HG02981 (cell line): ENCODE results near the gene SETD6.

Experiments used
- ATAC-seq: cut with Tn5 transposase; IDR thresholded peaks from one replicate; pipeline ENCODE4 v1.9.1; 2021; ENCODE audit warnings: mild to moderate bottlenecking, moderate library complexity; ENCODE audit not compliant: unreplicated experiment

SETD6 gene

GRCh38 chr16:58507963-58508670 is 7.2 kb upstream of the SETD6 start:
- no peak for ATAC-seq

- no peak for ATAC-seq
These were observed 6.6 kb upstream of the SETD6 start for GRCh38 chr16:58508671-58509251.

GRCh38 chr16:58509256-58510096 is 5.8 kb upstream of the SETD6 start:
- ATAC-seq, result no peak

- no peak for ATAC-seq
These were observed 5.1 kb upstream of the SETD6 start for GRCh38 chr16:58510097-58510775.

GRCh38 chr16:58510776-58511628 is 4.3 kb upstream of the SETD6 start:
- ATAC-seq, result no peak

GRCh38 chr16:58511933-58512815 is 3.1 kb upstream of the SETD6 start:
- ATAC-seq, result peak; percentile 33

- no peak for ATAC-seq
These were observed 1.4 kb upstream of the SETD6 start for GRCh38 chr16:58513874-58514273.

- peak; percentile 27 for ATAC-seq
These were observed 802 bp downstream of the SETD6 start for GRCh38 chr16:58515871-58516767.

GRCh38 chr16:58516768-58517107 is 1.4 kb downstream of the SETD6 start:
- ATAC-seq, result no peak

GRCh38 chr16:58518083-58518979 is 3.0 kb downstream of the SETD6 start:
- ATAC-seq, result peak; percentile 42

- no peak for ATAC-seq
These were observed 3.7 kb downstream of the SETD6 start for GRCh38 chr16:58518980-58519368.

GRCh38 chr16:58519707-58520106 is 4.4 kb downstream of the SETD6 start:
- no peak for ATAC-seq

- ATAC-seq, result no peak
These were observed 14.9 kb downstream of the SETD6 start for GRCh38 chr16:58530179-58530578.

GRCh38 chr16:58532414-58532813 is 17.1 kb downstream of the SETD6 start:
- ATAC-seq, result no peak

GRCh38 chr16:58533751-58534470 is 18.6 kb downstream of the SETD6 start:
- no peak for ATAC-seq

GRCh38 chr16:58535100-58535499 is 19.8 kb downstream of the SETD6 start:
- no peak for ATAC-seq

GRCh38 chr16:58536278-58536677 is 21.0 kb downstream of the SETD6 start:
- ATAC-seq, result no peak
